CMK (cell line): ENCODE data around the gene LDB3.
"Not testable (repeated sequence)": the region's sequence is repeated elsewhere in the genome, so short reads cannot be mapped to it uniquely, and the experiment has no call there.

ENCODE experiments used
- DNase-seq: peaks from one replicate; pipeline ENCODE4 v3.0.0-alpha.2; 2010; ENCODE audit warnings: low read depth

The LDB3 gene

DNA sequence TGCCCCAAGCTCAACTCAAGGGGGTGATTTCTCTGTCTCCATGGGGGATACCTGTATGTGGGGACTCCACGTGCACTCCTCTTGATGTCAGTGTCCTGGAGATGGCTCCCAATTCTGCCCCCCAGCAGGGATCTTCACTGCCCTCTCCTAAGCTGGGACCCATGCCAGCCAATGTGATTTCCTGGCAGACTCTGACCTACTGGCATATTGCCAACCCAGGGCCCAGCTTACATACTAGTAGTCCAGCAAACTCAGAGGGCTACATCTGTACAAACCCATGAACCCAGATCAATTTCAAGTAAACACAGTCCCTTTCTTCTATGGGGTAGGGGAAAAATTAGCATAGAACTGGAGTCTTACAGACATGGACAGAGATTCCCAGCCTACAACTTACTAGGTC is 61.9 kb downstream of the LDB3 start:
- no peak for DNase-seq

DNA sequence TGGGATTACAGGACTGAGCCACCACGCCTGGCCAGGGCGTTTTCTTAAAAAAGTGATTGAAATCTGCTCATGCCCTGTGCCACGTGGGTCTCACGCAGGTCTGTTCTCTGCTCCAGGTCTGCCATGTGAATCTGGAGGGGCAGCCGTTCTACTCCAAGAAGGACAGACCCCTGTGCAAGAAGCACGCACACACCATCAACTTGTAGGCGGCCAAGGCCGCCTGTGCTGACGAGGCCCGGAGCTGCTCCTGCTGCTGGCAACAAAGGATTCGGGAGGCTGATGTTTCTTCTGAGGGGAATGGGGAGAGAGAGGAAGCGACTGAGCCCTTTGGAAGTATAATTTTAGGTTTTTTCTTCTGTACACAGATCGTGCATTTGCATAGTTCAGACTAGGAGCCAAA is 64.5 kb downstream of the LDB3 start:
- DNase-seq = no peak

DNA sequence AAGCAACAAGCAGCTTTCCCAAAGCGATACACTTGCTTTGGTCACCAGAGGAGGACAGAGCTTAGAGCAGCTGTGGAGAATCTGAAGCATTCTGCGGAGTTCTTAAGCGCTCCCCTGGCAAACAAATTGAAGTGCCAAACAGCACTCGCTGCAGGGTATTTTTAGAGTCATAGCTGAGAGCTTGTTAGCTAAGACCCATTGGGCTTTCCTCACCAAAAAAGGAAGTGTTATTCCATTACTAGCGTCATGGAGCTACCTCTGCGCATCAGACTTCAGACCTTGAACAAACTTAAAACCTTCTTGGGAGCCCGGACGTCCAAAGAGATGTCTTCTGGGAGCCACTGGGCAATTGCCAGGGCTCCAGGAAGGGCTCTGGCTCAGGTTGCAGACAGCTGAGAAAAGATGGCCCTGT is 65.0 kb downstream of the LDB3 start:
- DNase-seq = no peak

DNA sequence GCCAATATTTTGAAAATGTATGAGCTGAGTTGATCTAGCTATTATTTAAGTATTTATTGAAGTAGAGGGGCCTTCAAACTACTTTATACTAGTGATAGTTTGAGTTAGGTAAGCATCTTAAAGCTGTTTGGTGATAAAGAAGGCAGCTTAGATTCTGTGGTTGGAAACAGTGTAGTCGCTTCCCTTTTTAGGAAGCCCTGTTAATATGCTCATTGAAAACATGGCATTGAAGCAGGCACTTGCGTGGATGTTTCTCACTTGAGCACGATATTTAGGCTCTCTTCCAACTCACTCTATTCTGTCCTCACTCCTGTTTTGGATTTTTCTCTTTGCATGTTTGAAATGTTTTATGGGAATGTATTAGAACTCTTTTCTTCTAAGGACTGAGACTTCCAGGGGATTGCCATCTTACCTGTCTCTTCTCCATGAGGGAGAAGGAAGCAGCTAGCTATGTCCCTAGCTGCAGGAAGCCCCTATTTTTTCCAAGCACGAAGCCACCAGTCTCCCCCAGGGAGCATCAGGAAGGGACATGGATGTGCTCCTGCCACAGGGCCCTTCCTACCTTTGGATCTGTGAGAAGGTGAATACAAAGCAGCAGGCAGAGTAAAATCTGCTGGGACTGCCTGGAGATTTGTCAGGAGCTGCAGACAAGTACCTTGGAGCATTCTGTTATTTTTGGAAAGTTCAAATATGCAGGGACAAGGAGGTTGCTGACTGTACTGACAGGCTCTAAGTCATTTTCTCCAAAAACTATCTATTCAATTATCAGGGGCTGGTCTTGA is 66.1 kb downstream of the LDB3 start:
- no peak for DNase-seq

DNA sequence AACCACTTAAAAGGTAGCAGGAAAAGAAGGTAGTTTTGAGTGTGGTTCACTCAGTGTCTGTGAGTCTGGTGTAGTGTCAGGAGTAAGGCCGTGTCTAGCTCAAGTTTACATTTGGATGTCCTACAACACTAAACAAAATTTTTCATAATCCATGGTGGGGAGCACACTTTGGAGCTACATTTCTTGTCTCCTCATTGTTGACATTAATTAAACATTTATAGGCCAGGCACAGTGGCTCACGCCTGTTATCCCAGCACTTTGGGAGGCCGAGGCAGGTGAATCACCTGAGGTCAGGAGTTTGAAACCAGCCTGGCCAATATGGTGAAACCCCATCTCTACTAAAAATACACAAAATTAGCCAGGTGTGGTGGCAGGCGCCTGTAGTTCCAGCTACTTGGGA is 67.0 kb downstream of the LDB3 start:
- DNase-seq = not testable (repeated sequence)

DNA sequence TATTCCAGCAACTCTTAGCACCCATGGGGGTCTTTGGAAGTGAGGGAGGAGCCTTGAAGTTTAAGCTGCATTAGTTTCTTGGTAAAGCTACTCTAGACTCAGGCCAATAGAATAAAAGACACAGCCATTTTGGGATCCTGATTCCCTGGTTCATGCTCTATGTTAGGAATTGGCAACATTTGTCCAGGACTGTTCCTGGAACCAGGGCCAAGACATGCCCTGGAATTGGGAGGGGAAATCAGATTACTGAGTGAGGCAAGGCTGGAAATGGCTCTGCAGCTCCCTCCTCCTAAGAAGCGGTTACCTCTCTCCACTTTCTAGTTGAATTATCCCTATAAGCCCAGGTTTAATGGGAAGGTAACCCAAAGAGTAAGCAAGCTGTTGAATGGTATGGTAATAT is 73.9 kb downstream of the LDB3 start:
- DNase-seq = no peak

DNA sequence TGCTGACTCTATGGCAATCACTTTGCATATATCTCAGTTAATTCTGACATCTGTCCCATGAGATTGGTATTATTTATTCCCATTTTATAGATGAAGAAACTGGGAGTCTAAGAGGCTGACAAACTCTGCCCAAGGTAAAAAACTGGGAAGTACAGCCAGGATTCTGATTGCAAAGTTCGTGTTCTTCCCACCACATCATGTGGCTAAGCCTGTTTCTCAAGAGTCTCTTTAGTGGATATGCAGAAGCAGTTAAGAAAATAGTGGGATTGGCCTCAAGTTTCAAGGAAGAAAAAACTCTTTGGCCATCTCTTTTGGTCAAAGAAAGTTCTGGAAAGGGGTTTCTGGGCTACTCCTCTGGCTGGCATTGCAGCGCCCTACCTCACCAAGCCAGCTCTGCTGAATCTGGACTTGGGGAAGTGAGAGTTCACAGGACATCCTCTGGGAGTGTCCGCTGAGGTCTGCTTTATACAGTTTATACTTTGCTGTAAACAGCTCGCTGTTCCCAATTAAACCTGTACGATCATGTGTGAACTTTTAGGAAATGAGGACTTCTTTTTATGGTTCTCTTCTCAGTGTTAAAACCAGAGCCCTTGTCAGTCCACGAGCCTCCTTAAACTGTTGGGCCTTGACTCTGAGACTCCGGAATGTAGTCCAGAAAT is 75.9 kb downstream of the LDB3 start:
- DNase-seq = no peak

DNA sequence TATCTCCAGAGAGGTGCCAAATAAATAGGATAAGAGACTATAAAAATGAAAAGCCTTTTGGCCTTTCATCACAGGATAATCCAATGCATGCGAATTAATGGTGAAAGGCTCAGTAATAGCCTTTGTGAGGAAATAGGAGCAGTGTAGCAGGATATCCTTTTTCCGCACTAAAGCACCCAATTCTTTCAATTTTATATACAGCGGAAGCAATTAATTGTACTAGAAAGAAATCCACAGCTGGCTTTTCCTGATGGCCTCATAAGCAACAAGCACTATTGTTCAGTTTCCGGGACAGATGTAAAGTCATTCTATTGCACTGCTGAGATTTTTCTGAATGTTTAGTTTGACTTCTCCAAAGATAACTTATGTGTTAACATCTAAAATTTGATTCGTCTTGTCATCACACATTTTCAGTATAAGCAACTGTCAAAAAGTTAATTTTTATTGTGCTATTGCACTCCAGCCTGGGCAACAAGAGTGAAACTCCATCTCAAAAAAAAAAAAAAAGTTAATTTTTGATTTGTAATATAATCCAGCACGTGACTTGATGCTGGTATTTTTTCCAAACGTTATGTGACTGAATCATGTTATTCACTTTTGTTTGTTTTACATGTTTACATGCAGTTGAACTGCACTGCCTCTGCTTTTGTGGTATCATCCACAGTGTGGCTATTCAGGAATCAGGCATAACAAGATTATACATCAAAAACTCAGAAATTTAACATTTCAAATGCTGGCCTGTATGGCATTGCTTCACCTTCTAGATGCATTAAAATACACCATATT is 79.7 kb downstream of the LDB3 start:
- DNase-seq = no peak

DNA sequence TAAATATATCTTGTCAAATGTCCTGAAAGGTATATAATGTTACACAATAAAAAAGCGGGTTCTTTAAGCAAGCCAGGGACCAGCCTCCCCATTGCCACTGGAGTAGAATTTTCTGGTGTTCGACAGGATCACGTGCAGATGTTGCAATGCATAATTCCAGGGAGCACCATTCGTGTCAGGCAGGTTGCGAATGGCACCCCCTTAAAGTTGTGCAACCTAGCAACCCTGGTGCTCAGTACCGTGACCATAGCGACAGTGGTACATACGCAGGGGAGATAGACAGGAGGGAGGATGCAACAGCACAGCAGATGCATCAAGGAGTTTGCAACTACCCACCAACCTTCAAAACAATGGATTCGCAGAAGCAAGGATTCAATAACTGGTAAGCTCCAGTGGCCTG is 81.5 kb downstream of the LDB3 start:
- DNase-seq = no peak

DNA sequence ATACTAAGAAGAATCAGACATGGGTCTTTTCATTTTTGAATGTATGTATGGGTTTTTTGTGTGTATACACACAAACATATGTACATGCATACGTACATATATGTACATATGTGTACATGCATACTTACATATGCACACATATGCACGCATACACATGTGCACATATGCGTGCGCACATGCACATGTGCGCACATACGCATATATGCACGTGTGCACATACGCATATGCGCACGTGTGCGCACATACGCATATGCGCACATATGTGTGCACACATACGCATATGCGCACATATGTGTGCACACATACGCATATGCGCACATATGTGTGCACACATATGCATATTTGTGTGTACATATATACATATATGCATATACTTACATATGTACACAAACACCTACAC is 83.2 kb downstream of the LDB3 start:
- no peak for DNase-seq

DNA sequence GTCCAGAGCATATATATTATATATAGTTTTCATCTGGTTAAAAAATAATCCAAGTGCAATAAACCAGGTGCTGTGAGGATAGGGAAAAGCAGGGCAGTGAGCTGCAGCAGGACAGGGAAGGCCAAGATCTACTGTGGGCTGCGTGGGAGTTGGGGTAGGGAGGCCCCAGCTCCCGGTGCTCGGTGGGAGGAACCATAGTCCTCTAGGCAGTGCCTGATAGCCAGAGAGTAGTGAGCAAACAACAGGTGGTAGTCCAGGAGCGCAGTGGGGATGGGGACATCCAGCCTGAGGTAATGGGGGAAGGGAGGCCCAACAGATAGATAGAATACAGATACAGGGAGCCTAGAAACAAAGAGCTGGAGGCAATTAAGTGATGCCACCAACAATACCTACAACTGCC is 84.0 kb downstream of the LDB3 start:
- DNase-seq = no peak

DNA sequence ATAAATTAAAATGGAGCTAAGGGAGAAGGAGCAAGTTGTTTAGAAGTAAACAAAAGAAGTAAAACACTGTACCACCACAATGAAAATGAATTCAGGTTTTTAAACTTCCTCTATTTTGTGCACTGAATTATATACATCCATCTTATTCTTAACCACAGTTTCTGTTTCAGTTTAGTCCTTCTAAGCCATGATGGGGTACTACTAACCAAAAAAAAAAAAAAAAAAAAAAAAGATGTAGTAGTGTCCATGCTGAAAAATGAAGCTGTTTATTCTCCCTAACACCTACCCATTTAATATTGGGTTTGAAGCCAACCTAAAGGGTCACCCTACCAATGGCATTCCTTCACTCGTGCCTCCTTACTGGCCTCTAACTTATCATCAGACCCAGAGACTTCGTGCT is 84.7 kb downstream of the LDB3 start:
- DNase-seq = no peak

DNA sequence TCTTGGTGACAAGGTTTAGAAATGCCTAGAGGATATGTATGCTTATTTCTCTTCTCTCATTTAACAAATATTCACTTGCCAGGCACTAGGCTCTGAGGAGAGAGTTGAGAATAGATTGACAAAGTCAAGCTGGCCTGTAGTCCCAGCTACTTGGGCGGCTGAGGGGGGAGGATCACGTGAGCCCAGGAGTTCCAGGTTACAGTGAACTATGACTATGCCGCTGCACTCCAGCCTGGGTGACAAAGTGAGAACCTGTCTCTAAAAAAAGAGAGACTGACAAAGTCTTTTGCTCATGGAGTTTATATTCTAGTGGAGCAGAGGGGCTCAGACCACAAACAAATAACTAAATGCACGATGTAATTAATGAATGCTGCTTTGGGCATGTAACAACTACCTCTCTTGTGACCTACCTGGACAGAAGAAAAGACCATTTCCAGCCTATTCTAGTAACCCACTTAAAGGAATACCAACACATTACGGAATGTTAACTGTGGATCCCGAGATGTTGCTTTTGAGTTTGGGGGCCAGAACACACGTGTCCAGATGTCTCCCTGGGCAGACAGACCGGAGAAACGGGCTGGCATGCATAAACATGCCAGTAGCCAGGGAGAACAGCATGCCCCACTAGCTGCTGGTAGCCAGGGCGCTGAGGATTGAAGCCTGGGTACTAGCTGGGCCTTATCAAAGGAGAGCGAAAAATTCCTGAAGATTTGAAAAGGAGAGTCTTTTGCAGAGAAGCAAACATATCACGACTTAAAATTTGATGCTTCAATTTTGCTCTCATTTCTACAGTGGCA is 85.5 kb downstream of the LDB3 start:
- no peak for DNase-seq

DNA sequence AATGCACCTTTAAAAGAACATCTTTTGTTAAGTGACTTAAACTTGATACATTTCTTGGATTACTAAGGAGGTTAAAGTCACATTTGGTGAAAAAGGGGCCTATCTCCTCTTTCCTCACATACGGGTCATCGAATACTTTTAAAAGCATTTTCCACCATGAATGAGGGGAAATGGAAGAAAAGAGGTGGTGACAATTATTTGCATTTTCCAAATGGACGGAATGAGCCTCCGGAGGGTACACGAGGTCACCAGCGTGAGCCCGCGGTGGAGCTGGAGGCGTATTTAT is 87.1 kb downstream of the LDB3 start:
- DNase-seq = no peak

DNA sequence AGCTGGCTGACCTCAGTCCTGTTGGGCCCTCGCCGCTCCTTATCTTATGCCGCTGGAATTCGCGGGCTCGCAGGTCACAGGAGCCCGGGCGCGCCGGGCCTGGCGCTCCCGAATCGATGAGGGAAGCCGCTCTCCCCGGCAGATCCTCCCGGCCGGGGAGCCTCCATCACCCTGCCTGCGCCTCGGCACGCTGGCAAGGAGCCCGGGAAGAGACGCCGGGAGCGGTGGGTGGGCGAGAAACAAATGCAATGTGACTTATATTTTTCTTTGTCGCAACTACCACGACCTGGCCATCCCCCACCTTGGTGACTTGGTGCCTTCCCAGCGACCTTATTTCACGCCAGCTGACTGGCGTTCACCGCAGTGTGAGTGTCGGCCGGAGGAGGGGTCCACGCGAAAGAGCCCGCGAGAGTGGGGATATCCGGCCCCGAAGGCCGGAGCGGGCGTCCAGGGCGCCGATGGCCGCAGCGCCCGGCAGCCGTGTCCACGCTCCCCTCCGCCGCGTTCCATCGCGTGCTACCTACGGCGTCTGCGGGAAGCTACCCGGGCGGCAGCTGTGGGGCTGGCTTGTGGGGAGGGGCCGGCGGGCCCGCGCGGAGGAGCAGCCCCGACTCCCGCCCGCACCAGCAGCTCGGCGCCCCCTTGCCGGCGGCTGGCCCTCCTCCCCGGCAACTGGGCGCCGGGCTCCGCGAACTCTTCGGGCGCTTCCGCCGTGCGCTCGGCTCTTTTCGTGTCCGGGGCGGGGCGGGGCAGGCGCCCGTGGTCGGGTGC is 87.6 kb downstream of the LDB3 start:
- DNase-seq = peak; percentile 21

DNA sequence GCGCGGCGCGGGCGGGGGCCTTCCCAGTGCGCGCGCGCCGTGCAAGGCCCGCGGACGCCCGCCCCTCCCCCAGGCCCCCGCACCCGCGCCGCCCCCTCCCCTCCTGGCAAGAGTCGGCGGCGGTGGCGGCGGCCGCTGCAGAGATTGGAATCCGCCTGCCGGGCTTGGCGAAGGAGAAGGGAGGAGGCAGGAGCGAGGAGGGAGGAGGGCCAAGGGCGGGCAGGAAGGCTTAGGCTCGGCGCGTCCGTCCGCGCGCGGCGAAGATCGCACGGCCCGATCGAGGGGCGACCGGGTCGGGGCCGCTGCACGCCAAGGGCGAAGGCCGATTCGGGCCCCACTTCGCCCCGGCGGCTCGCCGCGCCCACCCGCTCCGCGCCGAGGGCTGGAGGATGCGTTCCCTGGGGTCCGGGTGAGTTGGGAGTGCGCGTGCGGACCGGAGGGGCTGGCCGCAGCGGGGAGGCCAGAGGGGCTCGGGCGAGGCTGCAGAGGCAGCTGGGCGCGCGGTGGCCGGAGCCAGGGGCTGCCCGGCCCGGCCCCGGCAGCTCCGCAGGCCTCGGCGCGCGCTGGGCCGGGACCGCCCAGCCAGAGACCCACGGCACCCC is 88.3 kb downstream of the LDB3 start, which contains the start of gene BMPR1A:
TSS of gene BMPR1A (plus strand) at position 109 of the 602 bp plus-strand sequence. CDS start 119,400 bp downstream, outside the sequence.
- DNase-seq = no peak

DNA sequence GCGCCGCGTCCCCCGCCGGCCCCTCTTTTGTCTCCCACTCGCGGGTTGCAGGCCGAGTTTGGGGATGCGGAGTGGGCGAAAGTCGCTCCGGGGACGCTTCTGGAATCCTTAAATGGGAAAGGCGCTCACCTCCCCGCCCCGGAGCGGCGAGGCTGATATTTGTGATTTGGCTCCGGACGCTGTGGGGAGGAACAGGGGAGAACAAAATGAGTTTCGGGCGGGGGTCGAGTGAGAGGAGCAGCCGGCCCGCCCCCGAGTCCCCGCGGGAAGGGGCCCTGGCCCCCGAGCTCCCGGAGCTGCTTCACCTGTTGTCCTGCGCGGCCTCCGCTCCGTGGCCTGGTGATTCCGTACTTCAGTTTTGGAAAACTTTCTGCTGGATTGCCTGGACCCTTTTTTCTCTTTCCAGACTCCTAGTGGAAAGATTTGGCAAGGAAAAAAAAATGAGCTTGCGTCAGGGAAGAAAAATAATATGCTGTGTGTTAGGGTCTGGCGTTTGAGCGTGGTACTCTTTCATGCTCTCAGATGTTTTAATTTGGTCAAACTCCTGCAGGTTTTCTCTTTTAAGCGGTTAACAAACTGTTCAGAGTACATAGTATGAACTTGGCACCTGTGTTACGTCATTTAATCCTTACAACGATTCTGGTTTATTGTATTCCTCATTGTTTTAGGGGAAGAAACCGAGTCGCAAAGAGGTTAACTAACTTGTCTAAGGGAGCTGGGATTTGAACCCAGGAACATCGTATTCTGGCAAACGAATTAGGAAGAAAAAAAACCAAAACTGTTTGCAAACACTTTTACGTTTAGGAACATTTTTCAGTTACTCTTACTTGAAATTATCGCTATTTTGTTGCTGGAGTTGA is 89.0 kb downstream of the LDB3 start:
- no peak for DNase-seq

DNA sequence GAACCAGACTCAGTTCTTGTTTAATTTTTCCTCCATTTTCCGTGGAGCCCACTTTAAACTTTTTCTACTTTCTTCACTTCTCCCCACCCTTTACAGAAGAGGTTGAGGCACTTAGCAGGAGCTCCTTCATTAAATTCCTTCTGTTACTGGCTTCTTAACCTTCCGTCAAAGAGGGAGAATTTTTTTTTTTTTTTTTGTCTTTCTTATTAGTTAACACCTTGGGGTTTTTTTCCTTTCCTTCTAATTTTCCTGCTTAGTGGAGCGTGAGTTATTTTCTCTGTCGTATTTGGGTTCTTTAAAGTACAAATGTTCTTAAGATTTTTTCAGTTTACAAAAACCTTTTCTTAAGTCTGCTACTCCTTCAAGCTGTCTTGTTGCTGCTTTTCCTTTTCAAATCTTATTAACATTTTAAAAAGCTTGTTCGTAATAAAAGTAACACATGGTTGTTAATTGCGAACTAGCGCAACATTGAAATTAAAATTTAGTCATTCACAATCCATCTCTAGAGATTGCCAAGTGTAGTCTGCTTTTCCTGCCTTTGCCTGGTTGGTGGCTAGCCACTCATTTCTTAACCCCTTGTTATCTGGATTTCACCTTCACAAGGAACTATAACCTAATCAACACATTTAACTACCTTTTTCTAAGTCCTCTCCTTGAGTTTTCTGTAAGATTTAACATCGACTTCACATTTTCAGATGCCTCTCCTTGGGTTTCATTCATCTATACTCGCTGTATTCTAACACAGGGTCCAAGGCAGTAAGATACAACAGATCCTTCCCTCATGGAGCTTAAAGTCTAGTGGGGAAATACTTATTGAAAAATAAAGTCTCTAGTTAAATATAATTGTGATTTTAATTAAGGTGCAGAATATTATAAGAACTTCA is 90.1 kb downstream of the LDB3 start:
- DNase-seq = no peak

DNA sequence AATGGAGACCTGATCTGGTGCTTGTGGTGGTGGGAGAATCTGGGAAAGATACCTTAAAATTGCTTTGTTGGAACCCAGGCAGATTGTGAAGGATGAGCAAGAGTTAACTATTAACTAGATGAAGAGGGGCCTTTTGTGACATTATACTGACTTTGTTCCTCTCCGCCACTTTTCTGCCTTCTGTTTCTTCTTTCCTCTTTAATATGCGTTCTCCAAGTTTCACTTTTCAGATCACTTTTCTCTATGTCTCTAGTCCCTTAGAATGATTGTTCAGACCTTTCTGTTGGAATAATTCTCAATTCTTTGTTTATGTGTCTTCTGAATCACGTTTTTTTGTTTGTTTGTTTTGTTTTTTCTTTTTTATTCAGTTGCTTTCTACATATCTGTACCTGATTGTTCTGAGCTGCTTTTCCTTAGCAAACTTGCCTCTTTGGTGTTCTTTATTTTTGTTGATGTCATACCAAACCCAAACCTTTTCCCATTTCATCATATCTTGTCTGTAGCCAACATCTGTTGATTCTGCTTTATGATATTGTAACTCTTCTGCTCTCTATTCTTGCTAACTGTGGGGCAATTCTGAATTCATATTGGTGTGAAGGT is 90.9 kb downstream of the LDB3 start:
- no peak for DNase-seq
